Measurements from ENCODE around the gene BCAS4.

Gene BCAS4

DNA sequence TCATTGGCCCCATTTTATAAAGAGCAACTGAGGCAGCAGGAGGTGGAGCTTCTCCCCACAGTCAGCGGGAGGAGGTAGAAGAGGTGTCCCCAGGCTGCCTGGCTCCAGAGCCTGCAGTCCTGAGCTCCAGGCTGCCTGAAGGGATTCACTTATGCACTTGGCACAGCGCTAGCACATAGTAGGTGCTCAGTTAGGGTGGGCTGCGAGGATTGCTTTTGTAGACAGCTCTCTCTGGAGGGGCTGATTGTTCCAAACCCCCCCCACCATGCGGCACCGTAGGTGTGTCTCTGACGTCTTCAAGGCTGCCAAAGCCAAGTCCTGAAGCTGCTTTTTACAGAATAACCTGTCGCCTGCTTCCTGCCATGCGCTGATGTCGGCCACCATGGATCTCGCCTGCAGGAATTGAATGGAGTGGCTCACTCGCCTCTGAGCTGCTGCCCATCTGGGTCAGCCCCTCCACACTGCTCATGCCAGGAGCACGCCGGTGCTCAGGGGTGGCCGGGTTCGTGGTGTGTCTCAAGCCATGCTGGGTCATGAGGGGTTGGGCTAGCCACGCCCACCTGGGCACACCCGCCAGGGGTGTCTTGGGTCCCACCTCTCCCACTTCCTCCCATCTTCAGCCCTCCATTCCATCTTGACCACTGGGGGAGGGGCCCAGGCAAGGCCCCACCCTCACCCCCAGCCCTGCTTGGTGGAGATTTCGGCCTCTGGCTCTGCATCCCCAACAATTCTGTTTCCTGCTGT is 59.8 kb downstream of the BCAS4 start:
- Histone ChIP-seq H3K4me2 (ENCODE audit: low read length) (no peak overlapping the region), H3K4me3 (ENCODE audit: low read length) (no peak overlapping the region), H3K9me2 (replicated peaks; ENCODE audit: control insufficient read depth, low read length) (no peaks in the 10 kb centered on the region), H4K20me1 (ENCODE audit: control insufficient read depth, insufficient read depth, low read depth, low read length) (no peaks in the 10 kb centered on the region; the same call in 1 of the 2 replicates), H3F3A (ENCODE audit: control insufficient read depth, insufficient read depth) (no peaks in the 10 kb centered on the region), H3K79me2 (ENCODE audit: control insufficient read depth, low read length) (peaks cover 72% of the 10 kb centered on the region), H3K27me3 (ENCODE audit: control insufficient read depth, low read length) (no peaks in the 10 kb centered on the region), H3K9me3 (ENCODE audit: control insufficient read depth, insufficient read depth, low read length) (no peaks in the 10 kb centered on the region), H3K4me1 (ENCODE audit: control insufficient read depth, low read length) (peaks cover 63% of the 10 kb centered on the region), H3K36me3 (ENCODE audit: control insufficient read depth, low read length) (peaks cover 85% of the 10 kb centered on the region), H3K27ac (ENCODE audit: low read depth, low read length) (no peak overlapping the region)
- TF ChIP-seq, protein P1, sequence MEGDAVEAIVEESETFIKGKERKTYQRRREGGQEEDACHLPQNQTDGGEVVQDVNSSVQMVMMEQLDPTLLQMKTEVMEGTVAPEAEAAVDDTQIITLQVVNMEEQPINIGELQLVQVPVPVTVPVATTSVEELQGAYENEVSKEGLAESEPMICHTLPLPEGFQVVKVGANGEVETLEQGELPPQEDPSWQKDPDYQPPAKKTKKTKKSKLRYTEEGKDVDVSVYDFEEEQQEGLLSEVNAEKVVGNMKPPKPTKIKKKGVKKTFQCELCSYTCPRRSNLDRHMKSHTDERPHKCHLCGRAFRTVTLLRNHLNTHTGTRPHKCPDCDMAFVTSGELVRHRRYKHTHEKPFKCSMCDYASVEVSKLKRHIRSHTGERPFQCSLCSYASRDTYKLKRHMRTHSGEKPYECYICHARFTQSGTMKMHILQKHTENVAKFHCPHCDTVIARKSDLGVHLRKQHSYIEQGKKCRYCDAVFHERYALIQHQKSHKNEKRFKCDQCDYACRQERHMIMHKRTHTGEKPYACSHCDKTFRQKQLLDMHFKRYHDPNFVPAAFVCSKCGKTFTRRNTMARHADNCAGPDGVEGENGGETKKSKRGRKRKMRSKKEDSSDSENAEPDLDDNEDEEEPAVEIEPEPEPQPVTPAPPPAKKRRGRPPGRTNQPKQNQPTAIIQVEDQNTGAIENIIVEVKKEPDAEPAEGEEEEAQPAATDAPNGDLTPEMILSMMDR (IDR thresholded peaks at IDR 0.05; ENCODE audit: low read depth, low read length, poor library complexity, severe bottlenecking), result no peak
- TF ChIP-seq EZH2phosphoT487 (IDR thresholded peaks at IDR 0.05; ENCODE audit: borderline replicate concordance, low read length), result no peak

DNA sequence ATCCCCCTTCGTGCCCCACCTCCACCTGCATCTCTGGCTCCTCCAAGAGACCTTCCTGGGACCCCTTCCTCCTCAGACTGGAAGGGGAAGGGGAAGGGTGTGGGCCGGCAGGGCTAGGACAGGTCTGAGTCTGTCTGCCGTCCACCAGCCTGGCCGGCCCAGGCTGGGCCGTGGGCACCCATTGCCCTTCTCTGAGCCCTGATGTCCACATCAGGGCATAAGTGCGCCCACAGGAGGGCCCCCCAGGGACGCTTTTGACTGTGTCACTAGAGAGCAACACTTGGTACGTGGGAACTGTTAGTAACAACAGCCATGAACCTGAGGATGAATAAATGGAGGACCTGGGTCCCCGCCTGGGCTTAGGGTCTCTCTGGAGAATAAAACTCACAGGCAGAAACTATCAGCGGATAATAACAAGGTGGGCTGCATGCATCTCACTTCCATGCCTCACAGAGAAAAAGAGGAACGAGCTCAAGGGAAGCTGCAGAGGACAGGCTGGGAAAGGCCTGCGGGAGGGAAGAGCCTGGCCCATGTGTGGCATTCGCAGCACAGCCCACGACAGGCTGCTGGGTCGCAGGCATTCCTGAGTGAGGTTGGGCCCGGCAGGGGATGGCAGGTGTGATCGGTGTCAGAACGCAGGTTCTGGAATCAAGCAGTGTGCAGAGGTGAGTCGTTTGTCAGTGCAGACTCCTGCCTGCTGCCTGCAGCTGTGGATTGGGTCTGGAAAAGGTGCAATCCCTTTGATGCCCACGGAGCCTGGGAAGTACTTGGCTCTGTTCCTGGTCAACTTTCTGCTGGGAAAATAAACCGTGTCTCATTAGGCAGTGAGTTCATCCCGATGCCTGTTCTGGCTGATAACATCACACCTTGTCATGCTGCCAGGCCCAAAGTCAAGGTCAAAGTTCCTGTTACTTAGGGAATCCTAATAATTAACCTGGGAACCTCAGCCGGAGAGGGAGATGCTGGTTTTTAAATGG is 60.9 kb downstream of the BCAS4 start:
- H3K9me2 ChIP-seq (replicated peaks; ENCODE audit: control insufficient read depth, low read length), result no peaks in the 10 kb centered on the region
- H3K27ac ChIP-seq (ENCODE audit: low read depth, low read length), result no peak overlapping the region
- H3K27me3 ChIP-seq (ENCODE audit: control insufficient read depth, low read length), result no peaks in the 10 kb centered on the region
- H4K20me1 ChIP-seq (ENCODE audit: control insufficient read depth, insufficient read depth, low read depth, low read length), result no peaks in the 10 kb centered on the region; the same call in 1 of the 2 replicates
- no peak overlapping the region for H3K4me2 ChIP-seq (ENCODE audit: low read length)
- no peaks in the 10 kb centered on the region for H3K9me3 ChIP-seq (ENCODE audit: control insufficient read depth, insufficient read depth, low read length)
- peaks cover 71% of the 10 kb centered on the region for H3K79me2 ChIP-seq (ENCODE audit: control insufficient read depth, low read length)
- no peaks in the 10 kb centered on the region for H3F3A ChIP-seq (ENCODE audit: control insufficient read depth, insufficient read depth)
- peaks cover 82% of the 10 kb centered on the region for H3K36me3 ChIP-seq (ENCODE audit: control insufficient read depth, low read length)
- H3K4me3 ChIP-seq (ENCODE audit: low read length), result no peak overlapping the region
- H3K4me1 ChIP-seq (ENCODE audit: control insufficient read depth, low read length), result peaks cover 59% of the 10 kb centered on the region
- TF ChIP-seq, protein P1 (IDR thresholded peaks at IDR 0.05; ENCODE audit: low read depth, low read length, poor library complexity, severe bottlenecking), result no peak
- TF ChIP-seq EZH2phosphoT487 (IDR thresholded peaks at IDR 0.05; ENCODE audit: borderline replicate concordance, low read length), result no peak

DNA sequence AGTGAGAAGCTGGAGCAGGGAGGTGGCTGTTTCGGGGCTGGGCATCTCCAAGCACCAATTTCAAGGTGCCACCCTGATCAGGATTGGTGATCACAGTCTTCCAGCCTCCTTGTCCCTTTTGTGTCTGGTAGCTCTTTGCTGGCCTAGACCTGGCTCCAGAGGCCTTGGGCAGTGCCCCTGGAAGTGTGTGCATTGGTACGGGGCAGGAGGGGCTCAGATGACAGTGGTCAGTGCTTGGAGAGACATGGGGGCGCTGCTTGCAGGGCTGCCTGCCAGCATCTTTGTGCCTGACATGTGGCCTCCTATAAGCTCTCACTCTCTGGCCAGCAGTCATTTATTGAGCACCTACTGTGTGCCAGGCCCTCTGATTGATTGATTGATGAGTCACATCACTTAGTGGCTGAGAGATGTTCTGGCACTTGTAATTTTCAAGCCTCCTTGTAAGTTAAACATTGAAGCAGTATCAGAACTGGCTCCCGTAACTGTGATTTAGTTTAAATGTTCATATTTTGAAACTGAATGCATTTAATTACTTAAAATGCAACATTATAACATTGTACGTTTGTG is 61.7 kb downstream of the BCAS4 start:
- Histone ChIP-seq H3K4me3 (ENCODE audit: low read length) (no peak overlapping the region), H3K9me3 (ENCODE audit: control insufficient read depth, insufficient read depth, low read length) (no peaks in the 10 kb centered on the region), H4K20me1 (ENCODE audit: control insufficient read depth, insufficient read depth, low read depth, low read length) (no peaks in the 10 kb centered on the region; the same call in 1 of the 2 replicates), H3K79me2 (ENCODE audit: control insufficient read depth, low read length) (peaks cover 74% of the 10 kb centered on the region), H3K27me3 (ENCODE audit: control insufficient read depth, low read length) (no peaks in the 10 kb centered on the region), H3K9me2 (replicated peaks; ENCODE audit: control insufficient read depth, low read length) (no peaks in the 10 kb centered on the region), H3K4me2 (ENCODE audit: low read length) (no peak overlapping the region), H3F3A (ENCODE audit: control insufficient read depth, insufficient read depth) (no peaks in the 10 kb centered on the region), H3K4me1 (ENCODE audit: control insufficient read depth, low read length) (peaks cover 59% of the 10 kb centered on the region), H3K27ac (ENCODE audit: low read depth, low read length) (no peak overlapping the region), H3K36me3 (ENCODE audit: control insufficient read depth, low read length) (peaks cover 79% of the 10 kb centered on the region)
- TF ChIP-seq, protein P1 (IDR thresholded peaks at IDR 0.05; ENCODE audit: low read depth, low read length, poor library complexity, severe bottlenecking), result no peak
- no peak for TF ChIP-seq EZH2phosphoT487 (IDR thresholded peaks at IDR 0.05; ENCODE audit: borderline replicate concordance, low read length)

Data from DOHH2 (cell line).